Measurements from ENCODE around the gene VWA3A.

GRCh38 chr16:22139732-22140131, 47.4 kb downstream of the VWA3A start:
- TF ChIP-seq SP1 (IDR thresholded peaks at IDR 0.05) (no peak), TARDBP (IDR thresholded peaks at IDR 0.05) (no peak), ARNT (IDR thresholded peaks at IDR 0.05) (no peak), SUZ12 (IDR thresholded peaks at IDR 0.05) (no peak), BHLHE40 (IDR thresholded peaks at IDR 0.05; ENCODE audit: borderline replicate concordance) (no peak), PKNOX1 (IDR thresholded peaks at IDR 0.05) (no peak), ELF4 (IDR thresholded peaks at IDR 0.05) (no peak), FOXM1 (IDR thresholded peaks at IDR 0.05; ENCODE audit: borderline replicate concordance) (no peak)
